HFF-Myc (cell line): ENCODE measurements around the gene PYHIN1.
"Not testable (repeated sequence)": the region's sequence is repeated elsewhere in the genome, so short reads cannot be mapped to it uniquely, and the experiment has no call there.

ENCODE experiments used
- DNase-seq: peaks from one replicate; pipeline ENCODE4 v3.0.0-alpha.2; 2011; ENCODE audit warnings: low read depth; ENCODE audit errors: extremely low read depth
- H3K4me3 ChIP-seq: replicated peaks from 2 replicates; pipeline ENCODE4 v1.5.1; 2011; ENCODE audit warnings: low read depth, mild to moderate bottlenecking, control low read depth, low read length
- CTCF ChIP-seq: IDR thresholded peaks from 2 replicates; pipeline ENCODE4 v1.5.1; 2012; ENCODE audit warnings: mild to moderate bottlenecking, low read depth, low read length, control low read depth; ENCODE audit errors: missing control alignments

The PYHIN1 gene

GRCh38 chr1:159009704-159010361, 78.5 kb downstream of the PYHIN1 start, which contains the start of gene IFI16:
IFI16 (plus strand) TSS chr1:159009907; CDS start chr1:159014681, 4,774 bp downstream.
- H3K4me3 ChIP-seq: peak within 1 kb of the TSS; percentile 66
- TF ChIP-seq CTCF: no peak
- DNase-seq: peak; percentile 84

GRCh38 chr1:159010391-159010790, 79.0 kb downstream of the PYHIN1 start:
- peak overlapping the region; percentile 66 for H3K4me3 ChIP-seq
- TF ChIP-seq CTCF: no peak
- DNase-seq: no peak

GRCh38 chr1:159011001-159011400, 79.6 kb downstream of the PYHIN1 start:
- not testable (repeated sequence) for DNase-seq
- H3K4me3 ChIP-seq: peak overlapping the region; percentile 66

GRCh38 chr1:159011751-159012150, 80.4 kb downstream of the PYHIN1 start:
- peak overlapping the region; percentile 66 for H3K4me3 ChIP-seq
- no peak for TF ChIP-seq CTCF
- DNase-seq: no peak

- no peak for DNase-seq
- peak overlapping the region; percentile 66 for H3K4me3 ChIP-seq
- TF ChIP-seq CTCF: no peak
Observed at GRCh38 chr1:159012495-159012894, 81.1 kb downstream of the PYHIN1 start.

GRCh38 chr1:159014003-159014571, 82.7 kb downstream of the PYHIN1 start:
- H3K4me3 ChIP-seq: no peak overlapping the region
- no peak for TF ChIP-seq CTCF
- DNase-seq: no peak

GRCh38 chr1:159014851-159015250, 83.5 kb downstream of the PYHIN1 start:
- no peak for TF ChIP-seq CTCF
- H3K4me3 ChIP-seq: no peak overlapping the region
- no peak for DNase-seq
